Activated CD8-positive, alpha-beta T cell treated with anti-CD3 and anti-CD28 coated beads, Interleukin-2, amount 10 ng/mL, durations not matched to agents 7 days and 5 days (primary cell): ENCODE measurements around the gene ZNF683. TPM values are rescaled to one million over a fixed set of nuclear protein-coding genes. Genes with fewer than 3 reads are reported as not detected.

Experiments used
- ATAC-seq: fragments of 150-1000 bp; cut with Tn5 transposase; one replicate; pipeline ENCODE4 v1.10.0; 2021; ENCODE audit warnings: moderate library complexity
- CTCF ChIA-PET: fragments of 350-600 bp; sonication (Branson Sonifier 250); formaldehyde crosslinking; loops from one replicate; lab custom pipeline; 2021; ENCODE audit warnings: antibody characterized with exemption; lab: Charles Lee
- POLR2A ChIA-PET: fragments of 350-600 bp; sonication (Branson Sonifier 250); formaldehyde crosslinking; loops from one replicate; lab custom pipeline; 2021; ENCODE audit warnings: antibody characterized with exemption; lab: Charles Lee
- DNase-seq: peaks from one replicate; pipeline ENCODE4 v3.0.0-alpha.2; 2020
- H3K27ac Mint-ChIP-seq: one replicate; pipeline ENCODE4 v1.8.0; 2021; ENCODE audit warnings: mild to moderate bottlenecking, mixed read lengths
- H3K27me3 Mint-ChIP-seq: one replicate; pipeline ENCODE4 v1.8.0; 2021; ENCODE audit warnings: low read depth, mixed read lengths
- H3K36me3 Mint-ChIP-seq: one replicate; pipeline ENCODE4 v1.8.0; 2021; ENCODE audit warnings: low read depth, mixed read lengths
- H3K4me1 Mint-ChIP-seq: one replicate; pipeline ENCODE4 v1.8.0; 2021; ENCODE audit warnings: low read depth, mixed read lengths
- H3K4me3 Mint-ChIP-seq: one replicate; pipeline ENCODE4 v1.8.0; 2021; ENCODE audit warnings: mild to moderate bottlenecking, mixed read lengths
- H3K9me3 Mint-ChIP-seq: one replicate; pipeline ENCODE4 v1.8.0; 2022; ENCODE audit warnings: mixed read lengths; ENCODE audit not compliant: insufficient read depth
- total RNA-seq, 2 experiments: library from RNA; stranded (reverse); gene quantifications; one replicate each; pipeline ENCODE4 v1.2.3, GENCODE V29; 2021

ZNF683 gene
- total RNA-seq, 2 experiments from 2014 or later = 24.0 to 26.6 TPM

DNA sequence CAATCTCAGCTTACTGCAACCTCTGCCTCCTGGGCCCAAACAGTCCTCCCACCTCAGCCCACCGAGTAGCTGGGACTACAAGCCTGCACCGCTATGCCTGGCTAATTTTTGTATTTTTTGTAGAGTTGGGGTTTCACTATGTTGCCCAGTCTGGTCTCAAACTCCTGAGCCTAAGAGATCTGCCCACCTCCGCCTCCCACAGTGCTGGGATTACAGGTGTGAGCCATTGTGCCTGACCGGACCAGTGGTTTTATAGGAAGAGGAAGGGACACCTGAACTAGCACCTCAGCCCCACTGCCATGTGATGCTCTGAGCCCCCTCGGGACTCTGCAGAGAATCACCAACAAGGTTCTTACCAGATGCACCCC lies 22.7 kb downstream of the ZNF683 start:
- no peak overlapping the region for H3K4me3 Mint-ChIP-seq
- CTCF ChIA-PET = interaction anchor here (0.7 to 1.1 kb wide), 3 partner anchors 9 to 14 kb away, joined by 3 read pairs; no protein-coding TSS in a partner anchor
- POLR2A ChIA-PET = no interaction called here
- peaks cover 3% of the 10 kb centered on the region for H3K4me1 Mint-ChIP-seq
- no peak for DNase-seq
- ATAC-seq = no peak
- H3K36me3 Mint-ChIP-seq = no peaks in the 10 kb centered on the region
- H3K9me3 Mint-ChIP-seq = no peaks in the 10 kb centered on the region
- H3K27ac Mint-ChIP-seq = no peak overlapping the region
- peaks cover 3% of the 10 kb centered on the region for H3K27me3 Mint-ChIP-seq

- DNase-seq (no peak), ATAC-seq (no peak)
- Mint-ChIP-seq H3K4me1 (peaks cover 3% of the 10 kb centered on the region), H3K36me3 (no peaks in the 10 kb centered on the region), H3K27me3 (peaks cover 3% of the 10 kb centered on the region), H3K9me3 (no peaks in the 10 kb centered on the region), H3K4me3 (no peak overlapping the region), H3K27ac (no peak overlapping the region)
- ChIA-PET POLR2A (no interaction called here), CTCF (interaction anchor here (0.7 to 3.4 kb wide), 2 partner anchors 11 to 15 kb away, joined by 3 to 8 read pairs; no protein-coding TSS in a partner anchor)
These were observed 23.2 kb downstream of the ZNF683 start for GRCh38 chr1:26349188-26349876.

GRCh38 chr1:26346274-26347033 lies 26.1 kb downstream of the ZNF683 start:
- H3K9me3 Mint-ChIP-seq = no peaks in the 10 kb centered on the region
- H3K4me3 Mint-ChIP-seq = no peak overlapping the region
- H3K27ac Mint-ChIP-seq = no peak overlapping the region
- ChIA-PET CTCF (interaction anchor here (0.8 to 3.4 kb wide), 8 partner anchors 8 to 71 kb away, joined by 3 to 19 read pairs (median 5); no protein-coding TSS in a partner anchor), POLR2A (no interaction called here)
- ATAC-seq (no peak), DNase-seq (no peak)
- H3K4me1 Mint-ChIP-seq = peaks cover 3% of the 10 kb centered on the region
- H3K27me3 Mint-ChIP-seq = peaks cover 5% of the 10 kb centered on the region
- H3K36me3 Mint-ChIP-seq = no peaks in the 10 kb centered on the region

- CTCF ChIA-PET = interaction anchor here (1.1 to 2.7 kb wide), 2 partner anchors 18 to 50 kb away, joined by 3 to 19 read pairs; no protein-coding TSS in a partner anchor
- Mint-ChIP-seq H3K4me1 (peaks cover 3% of the 10 kb centered on the region), H3K4me3 (no peak overlapping the region)
These were observed 26.8 kb downstream of the ZNF683 start for GRCh38 chr1:26345718-26346117.

GRCh38 chr1:26344147-26344920 lies 28.2 kb downstream of the ZNF683 start:
- H3K27ac Mint-ChIP-seq = no peak overlapping the region
- H3K9me3 Mint-ChIP-seq = no peaks in the 10 kb centered on the region
- ChIA-PET POLR2A (no interaction called here), CTCF (no interaction called here)
- ATAC-seq (no peak), DNase-seq (no peak)
- H3K27me3 Mint-ChIP-seq = peaks cover 8% of the 10 kb centered on the region
- H3K36me3 Mint-ChIP-seq = no peaks in the 10 kb centered on the region
- H3K4me1 Mint-ChIP-seq = peaks cover 3% of the 10 kb centered on the region
- no peak overlapping the region for H3K4me3 Mint-ChIP-seq

More at GRCh38 chr1:26345718-26346117, 26.8 kb downstream of the ZNF683 start:
- no peak for ATAC-seq
- Mint-ChIP-seq H3K36me3 (no peaks in the 10 kb centered on the region), H3K27me3 (peaks cover 5% of the 10 kb centered on the region), H3K27ac (no peak overlapping the region), H3K9me3 (no peaks in the 10 kb centered on the region)
- DNase-seq = no peak
- POLR2A ChIA-PET = no interaction called here

DNA sequence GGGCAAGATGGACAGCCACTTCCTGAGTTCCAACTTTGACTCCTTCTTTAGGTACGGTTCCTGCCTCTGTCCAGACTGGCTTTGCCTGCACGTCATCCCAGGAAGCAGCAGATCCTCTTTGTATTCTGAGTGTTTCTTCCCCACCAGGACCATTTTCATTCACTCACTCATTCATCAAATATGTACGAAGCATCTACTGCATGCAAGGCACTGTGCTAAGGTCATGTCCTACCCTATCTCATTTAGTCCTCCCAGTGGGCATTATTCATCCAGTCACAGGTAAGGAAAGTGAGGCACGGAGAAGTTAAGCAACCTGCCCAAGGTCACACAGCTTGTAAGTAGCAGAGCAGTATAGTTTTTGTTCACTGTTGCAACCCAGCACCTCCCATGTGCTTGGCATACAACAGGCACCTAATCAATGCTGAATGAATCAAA lies 32.5 kb downstream of the ZNF683 start:
- peaks cover 10% of the 10 kb centered on the region for H3K27me3 Mint-ChIP-seq

GRCh38 chr1:26338670-26339069 lies 33.9 kb downstream of the ZNF683 start:
- H3K36me3 Mint-ChIP-seq = peaks cover 2% of the 10 kb centered on the region
- no peaks in the 10 kb centered on the region for H3K9me3 Mint-ChIP-seq
- ChIA-PET CTCF (interaction anchor here (0.9 to 3.5 kb wide), 8 partner anchors 9 to 105 kb away, joined by 3 to 10 read pairs (median 6); partner anchors contain the start of gene CEP85), POLR2A (no interaction called here)
- ATAC-seq = no peak
- peak overlapping the region; percentile 21 for H3K27ac Mint-ChIP-seq
- peaks cover 25% of the 10 kb centered on the region for H3K4me1 Mint-ChIP-seq
- H3K27me3 Mint-ChIP-seq = peaks cover 10% of the 10 kb centered on the region
- no peak for DNase-seq
- H3K4me3 Mint-ChIP-seq = no peak overlapping the region

More for the DNA sequence above, 32.5 kb downstream of the ZNF683 start:
- no peak overlapping the region for H3K4me3 Mint-ChIP-seq
- ChIA-PET CTCF (no interaction called here), POLR2A (no interaction called here)
- peaks cover 23% of the 10 kb centered on the region for H3K4me1 Mint-ChIP-seq
- no peaks in the 10 kb centered on the region for H3K36me3 Mint-ChIP-seq
- H3K27ac Mint-ChIP-seq = no peak overlapping the region
- DNase-seq (no peak), ATAC-seq (no peak)
- no peaks in the 10 kb centered on the region for H3K9me3 Mint-ChIP-seq

- no peak for ATAC-seq
- Mint-ChIP-seq H3K27me3 (peaks cover 10% of the 10 kb centered on the region), H3K4me3 (no peak overlapping the region), H3K27ac (no peak overlapping the region), H3K36me3 (peaks cover 2% of the 10 kb centered on the region), H3K4me1 (peaks cover 25% of the 10 kb centered on the region), H3K9me3 (no peaks in the 10 kb centered on the region)
- ChIA-PET POLR2A (no interaction called here), CTCF (interaction anchor here (1.1 to 3.5 kb wide), 6 partner anchors 10 to 104 kb away, joined by 3 to 10 read pairs (median 7); partner anchors contain the start of gene CEP85)
- no peak for DNase-seq
These were observed 34.9 kb downstream of the ZNF683 start for GRCh38 chr1:26337625-26338024.

DNA sequence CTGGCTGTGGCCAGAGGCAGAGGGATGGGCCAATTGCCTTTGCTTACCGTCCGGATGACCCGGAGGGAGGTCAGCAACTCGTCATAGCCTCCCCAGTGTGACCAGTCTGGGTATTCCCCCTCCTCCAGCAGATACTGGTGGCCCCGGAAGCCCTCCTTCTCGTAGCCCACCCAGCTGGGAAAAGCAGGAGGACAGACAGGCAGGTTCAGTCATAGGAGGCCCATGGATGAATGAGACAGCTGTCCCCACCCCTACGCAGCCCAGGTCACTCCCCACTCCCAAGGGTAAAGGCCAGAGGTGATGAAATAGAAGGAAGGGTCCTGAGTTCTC lies 35.4 kb downstream of the ZNF683 start:
- POLR2A ChIA-PET = no interaction called here
- H3K4me3 Mint-ChIP-seq = peak overlapping the region; percentile 94

GRCh38 chr1:26336477-26337205 lies 35.9 kb downstream of the ZNF683 start:
- Mint-ChIP-seq H3K4me3 (peak overlapping the region; percentile 94), H3K27me3 (peaks cover 5% of the 10 kb centered on the region), H3K9me3 (no peaks in the 10 kb centered on the region), H3K4me1 (peaks cover 25% of the 10 kb centered on the region), H3K27ac (no peak overlapping the region), H3K36me3 (peaks cover 2% of the 10 kb centered on the region)
- peak; percentile 94 for ATAC-seq
- ChIA-PET CTCF (interaction anchor here (2.9 to 3.5 kb wide), 2 partner anchors 54 to 80 kb away, joined by 9 to 10 read pairs; no protein-coding TSS in a partner anchor), POLR2A (interaction anchor here (0.8 kb wide), 1 partner anchor 14 kb away, joined by 3 read pairs; no protein-coding TSS in a partner anchor)
- peak; percentile 93 for DNase-seq

More for the DNA sequence above, 35.4 kb downstream of the ZNF683 start:
- Mint-ChIP-seq H3K4me1 (peaks cover 25% of the 10 kb centered on the region), H3K27me3 (peaks cover 9% of the 10 kb centered on the region), H3K9me3 (no peaks in the 10 kb centered on the region), H3K27ac (no peak overlapping the region), H3K36me3 (peaks cover 2% of the 10 kb centered on the region)
- CTCF ChIA-PET = interaction anchor here (2.1 to 3.5 kb wide), 3 partner anchors 22 to 80 kb away, joined by 9 to 10 read pairs (median 9); no protein-coding TSS in a partner anchor
- no peak for DNase-seq
- ATAC-seq = no peak
